ENCODE data around the gene SIGLECL1.

SIGLECL1 gene

GRCh38 chr19:51211833-51212232 is 39.0 kb upstream of the SIGLECL1 start:
- DNase-seq (no peak), ATAC-seq (ENCODE audit: insufficient read depth, low read depth) (no peak)
- Histone ChIP-seq H3K9ac (ENCODE audit: low read depth, low read length) (no peak overlapping the region), H3K4me3 (ENCODE audit: low read depth in 1 of 2, low read length in 2 of 2) (no peak overlapping the region), H3K9me3 (ENCODE audit: insufficient read depth, low read length, severe bottlenecking) (no peaks in the 10 kb centered on the region), H3K27me3 (ENCODE audit: insufficient read depth, low read length, poor library complexity) (peaks cover 4% of the 10 kb centered on the region), H4K20me1 (ENCODE audit: insufficient read depth, low read length) (no peaks in the 10 kb centered on the region), H3K79me2 (ENCODE audit: insufficient read depth, low read length) (no peaks in the 10 kb centered on the region), H3K4me1 (ENCODE audit: insufficient read depth, low read length) (no peaks in the 10 kb centered on the region), H3K36me3 (ENCODE audit: insufficient read depth, low read length) (no peaks in the 10 kb centered on the region), H3K27ac (ENCODE audit: low read length) (no peak overlapping the region), H2AFZ (ENCODE audit: low read depth, low read length) (no peak overlapping the region), H3K4me2 (ENCODE audit: insufficient read depth, low read length) (no peak overlapping the region)
- no peak for TF ChIP-seq EZH2 (IDR thresholded peaks at IDR 0.05; ENCODE audit: borderline replicate concordance, low read depth, low read length, severe bottlenecking)
- no peak for TF ChIP-seq CTCF (IDR thresholded peaks at IDR 0.05; ENCODE audit: borderline replicate concordance, extremely low read depth, low read length, poor library complexity, severe bottlenecking)

DNA sequence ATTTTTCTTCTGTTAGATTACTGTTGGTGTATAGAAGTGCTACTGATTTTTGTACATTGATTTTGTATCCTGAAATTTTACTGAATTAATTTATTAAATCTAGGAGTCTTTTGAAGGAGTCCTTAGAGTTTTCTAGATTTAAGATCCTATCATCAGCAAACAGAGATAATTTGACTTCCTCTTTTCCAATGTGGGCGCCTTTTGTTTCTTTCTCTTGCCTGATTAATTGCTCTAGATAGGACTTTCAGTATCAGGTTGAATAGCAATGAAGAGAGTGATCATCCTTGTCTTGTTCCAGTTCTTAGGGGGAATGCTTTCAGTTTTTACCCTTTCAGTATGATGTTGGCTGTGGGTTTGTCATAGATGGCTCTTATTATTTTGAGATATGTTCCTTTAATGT is 31.6 kb upstream of the SIGLECL1 start:
- Histone ChIP-seq H3K36me3 (ENCODE audit: insufficient read depth, low read length) (no peaks in the 10 kb centered on the region), H3K27ac (ENCODE audit: low read length) (no peak overlapping the region), H2AFZ (ENCODE audit: low read depth, low read length) (no peak overlapping the region), H3K9ac (ENCODE audit: low read depth, low read length) (no peak overlapping the region), H3K9me3 (ENCODE audit: insufficient read depth, low read length, severe bottlenecking) (no peaks in the 10 kb centered on the region), H4K20me1 (ENCODE audit: insufficient read depth, low read length) (no peaks in the 10 kb centered on the region), H3K4me3 (ENCODE audit: low read depth in 1 of 2, low read length in 2 of 2) (no peak overlapping the region), H3K4me2 (ENCODE audit: insufficient read depth, low read length) (no peak overlapping the region), H3K4me1 (ENCODE audit: insufficient read depth, low read length) (no peaks in the 10 kb centered on the region), H3K79me2 (ENCODE audit: insufficient read depth, low read length) (no peaks in the 10 kb centered on the region), H3K27me3 (ENCODE audit: insufficient read depth, low read length, poor library complexity) (no peaks in the 10 kb centered on the region)
- no peak for ATAC-seq (ENCODE audit: insufficient read depth, low read depth)
- DNase-seq, result no peak
- no peak for TF ChIP-seq EZH2 (IDR thresholded peaks at IDR 0.05; ENCODE audit: borderline replicate concordance, low read depth, low read length, severe bottlenecking)
- TF ChIP-seq CTCF (IDR thresholded peaks at IDR 0.05; ENCODE audit: borderline replicate concordance, extremely low read depth, low read length, poor library complexity, severe bottlenecking), result no peak

DNA sequence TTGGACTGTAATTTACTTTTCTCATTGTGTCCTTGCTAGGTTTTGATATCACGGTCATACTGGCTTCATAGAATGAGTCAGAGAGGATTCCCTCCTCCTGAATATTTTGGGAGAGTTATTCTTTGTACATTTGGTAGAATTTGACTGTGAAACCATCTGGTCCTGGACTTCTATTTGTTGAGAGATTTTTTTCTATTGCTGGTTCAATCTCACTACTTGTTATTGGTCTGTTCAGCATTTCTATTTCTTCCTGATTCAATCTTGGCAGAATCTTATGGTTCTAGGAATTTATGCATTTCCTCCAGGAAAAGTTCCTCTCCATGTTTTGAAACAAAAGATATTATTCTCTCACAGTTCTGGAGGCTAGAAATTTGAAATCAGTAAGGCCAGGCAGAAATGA is 30.9 kb upstream of the SIGLECL1 start:
- no peaks in the 10 kb centered on the region for H3K36me3 ChIP-seq (ENCODE audit: insufficient read depth, low read length)
- no peak overlapping the region for H3K9ac ChIP-seq (ENCODE audit: low read depth, low read length)
- no peak overlapping the region for H2AFZ ChIP-seq (ENCODE audit: low read depth, low read length)
- H3K27ac ChIP-seq (ENCODE audit: low read length), result no peak overlapping the region
- H3K9me3 ChIP-seq (ENCODE audit: insufficient read depth, low read length, severe bottlenecking), result no peaks in the 10 kb centered on the region
- DNase-seq, result no peak
- no peaks in the 10 kb centered on the region for H3K79me2 ChIP-seq (ENCODE audit: insufficient read depth, low read length)
- ATAC-seq (ENCODE audit: insufficient read depth, low read depth), result no peak
- H3K4me2 ChIP-seq (ENCODE audit: insufficient read depth, low read length), result no peak overlapping the region
- H3K4me1 ChIP-seq (ENCODE audit: insufficient read depth, low read length), result no peaks in the 10 kb centered on the region
- TF ChIP-seq CTCF (IDR thresholded peaks at IDR 0.05; ENCODE audit: borderline replicate concordance, extremely low read depth, low read length, poor library complexity, severe bottlenecking) (no peak), EZH2 (IDR thresholded peaks at IDR 0.05; ENCODE audit: borderline replicate concordance, low read depth, low read length, severe bottlenecking) (no peak)
- no peaks in the 10 kb centered on the region for H3K27me3 ChIP-seq (ENCODE audit: insufficient read depth, low read length, poor library complexity)
- H3K4me3 ChIP-seq (ENCODE audit: low read depth in 1 of 2, low read length in 2 of 2), result no peak overlapping the region
- H4K20me1 ChIP-seq (ENCODE audit: insufficient read depth, low read length), result no peaks in the 10 kb centered on the region

DNA sequence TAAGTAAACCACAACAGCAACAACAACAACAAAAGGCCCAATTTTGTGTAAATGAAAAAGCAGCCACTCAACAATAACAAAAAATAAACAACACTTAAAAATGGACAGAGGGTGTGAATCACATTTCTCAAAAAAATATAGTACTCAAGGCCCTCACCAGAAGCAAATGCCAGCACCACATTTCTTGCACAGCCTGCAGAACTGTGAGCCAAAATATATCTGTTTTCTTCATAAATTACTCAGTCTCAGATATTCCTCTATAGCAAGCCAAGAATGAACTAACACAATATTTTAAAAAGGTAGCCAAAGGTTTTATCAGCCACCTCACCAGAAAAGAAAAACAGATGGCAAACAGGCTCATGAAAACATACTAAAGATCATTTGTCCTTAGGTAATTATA is 29.9 kb upstream of the SIGLECL1 start:
- no peak overlapping the region for H3K27ac ChIP-seq (ENCODE audit: low read length)
- ATAC-seq (ENCODE audit: insufficient read depth, low read depth) (no peak), DNase-seq (no peak)
- no peak overlapping the region for H2AFZ ChIP-seq (ENCODE audit: low read depth, low read length)
- no peaks in the 10 kb centered on the region for H3K79me2 ChIP-seq (ENCODE audit: insufficient read depth, low read length)
- H3K36me3 ChIP-seq (ENCODE audit: insufficient read depth, low read length), result no peaks in the 10 kb centered on the region
- H3K4me2 ChIP-seq (ENCODE audit: insufficient read depth, low read length), result no peak overlapping the region
- no peaks in the 10 kb centered on the region for H3K4me1 ChIP-seq (ENCODE audit: insufficient read depth, low read length)
- H4K20me1 ChIP-seq (ENCODE audit: insufficient read depth, low read length), result no peaks in the 10 kb centered on the region
- no peak overlapping the region for H3K4me3 ChIP-seq (ENCODE audit: low read depth in 1 of 2, low read length in 2 of 2)
- TF ChIP-seq CTCF (IDR thresholded peaks at IDR 0.05; ENCODE audit: borderline replicate concordance, extremely low read depth, low read length, poor library complexity, severe bottlenecking) (no peak), EZH2 (IDR thresholded peaks at IDR 0.05; ENCODE audit: borderline replicate concordance, low read depth, low read length, severe bottlenecking) (no peak)
- H3K9me3 ChIP-seq (ENCODE audit: insufficient read depth, low read length, severe bottlenecking), result no peaks in the 10 kb centered on the region
- no peaks in the 10 kb centered on the region for H3K27me3 ChIP-seq (ENCODE audit: insufficient read depth, low read length, poor library complexity)
- no peak overlapping the region for H3K9ac ChIP-seq (ENCODE audit: low read depth, low read length)
